Omental fat pad (tissue), 4 donors: Measurements from ENCODE around the gene MRPL21. TPM values are rescaled to one million over a fixed set of nuclear protein-coding genes. Genes with fewer than 3 reads are reported as not detected.

Experiments
- ATAC-seq: fragments of 150-250 bp; one replicate; pipeline ENCODE4 v1.9.1; 2016; ENCODE audit warnings: mild to moderate bottlenecking, moderate library complexity; ENCODE audit not compliant: low FRiP score
- DNase-seq: peaks from one replicate; pipeline ENCODE4 v3.0.0-alpha.2; 2019; ENCODE audit warnings: low spot score
- CTCF ChIP-seq, 3 donors: fragments of 450-650 bp; IDR thresholded peaks; one replicate each; pipeline ENCODE4 v1.5.1; 2016 to 2017; ENCODE audit warnings: antibody characterized with exemption in 3 of 3, mild to moderate bottlenecking in 3 of 3, moderate library complexity in 2 of 3
- total RNA-seq, 4 donors: library from RNA; depleted of rRNA; stranded (reverse); fragments of >200 nt; gene quantifications; one replicate each; pipeline ENCODE4 v1.1.0, GENCODE V29; 2016

Gene MRPL21
- total RNA-seq, 4 donors from 2014 or later = 31.8 to 57.5 (median 39.1) TPM

- no peak for TF ChIP-seq CTCF (IDR thresholded peaks at IDR 0.05)
- ATAC-seq (no peak), DNase-seq (no peak)
These were observed 20.7 kb upstream of the MRPL21 start for GRCh38 chr11:68924073-68924925.

GRCh38 chr11:68923614-68924013 lies 20.0 kb upstream of the MRPL21 start:
- no peak for ATAC-seq
- no peak for TF ChIP-seq CTCF (IDR thresholded peaks at IDR 0.05)
- DNase-seq = no peak

- no peak for TF ChIP-seq CTCF (IDR thresholded peaks at IDR 0.05)
- DNase-seq = no peak
- ATAC-seq = no peak
These were observed 12.8 kb upstream of the MRPL21 start for GRCh38 chr11:68916439-68916838.

- DNase-seq (no peak), ATAC-seq (no peak)
- no peak for TF ChIP-seq CTCF (IDR thresholded peaks at IDR 0.05)
These were observed 11.1 kb upstream of the MRPL21 start for GRCh38 chr11:68914761-68915160.

- ATAC-seq = no peak
- TF ChIP-seq CTCF (IDR thresholded peaks at IDR 0.05) = no peak
- DNase-seq = no peak
These were observed 9.6 kb upstream of the MRPL21 start for GRCh38 chr11:68913188-68913587.

- ATAC-seq (no peak), DNase-seq (no peak)
- no peak for TF ChIP-seq CTCF (IDR thresholded peaks at IDR 0.05)
These were observed 8.6 kb upstream of the MRPL21 start for GRCh38 chr11:68912254-68912653.

- no peak for DNase-seq
- no peak for TF ChIP-seq CTCF (IDR thresholded peaks at IDR 0.05)
- ATAC-seq = no peak
These were observed 8.1 kb upstream of the MRPL21 start for GRCh38 chr11:68911731-68912130.
